ENCODE data around the gene ING1.
"Not testable (repeated sequence)": the region's sequence is repeated elsewhere in the genome, so short reads cannot be mapped to it uniquely, and the experiment has no call there.

ING1 gene

DNA sequence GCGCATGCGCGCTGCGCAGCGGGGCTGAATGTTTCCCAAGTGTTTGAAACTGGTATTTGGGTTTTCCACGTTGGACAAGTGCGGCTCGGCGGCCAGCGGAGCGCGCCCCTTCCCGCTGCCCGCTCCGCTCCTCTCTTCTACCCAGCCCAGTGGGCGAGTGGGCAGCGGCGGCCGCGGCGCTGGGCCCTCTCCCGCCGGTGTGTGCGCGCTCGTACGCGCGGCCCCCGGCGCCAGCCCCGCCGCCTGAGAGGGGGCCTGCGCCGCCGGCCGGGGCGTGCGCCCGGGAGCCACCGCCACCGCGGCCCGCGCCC lies at the start of gene ING1:
TSS of gene ING1 (plus strand) at position 59 of the 311 bp plus-strand sequence. CDS start 450 bp downstream, outside the sequence.
- no peak for DNase-seq

GRCh38 chr13:110664041-110664440 lies 49.5 kb upstream of the ING1 start:
- no peak for DNase-seq

DNA sequence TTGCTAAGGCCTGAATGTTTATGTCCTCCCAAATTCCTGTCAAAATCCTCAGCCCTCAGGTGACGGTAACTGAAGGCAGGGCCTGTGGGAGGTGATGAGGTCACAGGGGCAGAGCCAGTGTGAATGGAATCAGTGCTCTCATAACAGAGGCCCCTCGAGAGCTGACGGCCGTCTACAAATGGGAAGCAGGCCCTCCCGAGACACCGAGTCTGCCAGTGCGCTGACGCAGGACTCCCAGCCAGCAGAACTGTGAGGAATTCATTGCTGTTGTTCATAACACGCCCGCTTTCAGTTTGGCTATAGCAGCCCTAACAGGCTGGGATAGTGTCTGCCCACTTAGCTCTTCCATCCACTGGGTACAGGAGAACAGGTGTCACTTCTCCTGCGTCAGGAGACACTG lies 48.8 kb upstream of the ING1 start:
- no peak for DNase-seq

GRCh38 chr13:110665491-110666254 lies 47.8 kb upstream of the ING1 start:
- DNase-seq, result peak; percentile 15 to 54

DNA sequence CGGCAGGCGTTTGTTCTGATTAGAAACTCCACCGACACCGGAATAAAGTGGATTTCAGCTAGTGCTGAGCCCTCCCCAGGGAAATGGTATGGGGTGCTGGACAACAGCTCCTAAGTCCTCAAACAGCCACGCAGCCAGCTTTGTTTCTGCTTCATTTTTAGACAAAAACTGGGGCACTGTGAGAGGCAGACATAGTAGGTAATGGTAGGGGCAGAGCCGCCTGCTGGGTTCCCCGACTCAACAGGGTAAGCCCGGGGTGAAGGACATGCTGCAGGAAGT lies 47.3 kb upstream of the ING1 start:
- no peak for DNase-seq

- no peak for DNase-seq
Measured at GRCh38 chr13:110669036-110669435, 44.5 kb upstream of the ING1 start.

DNA sequence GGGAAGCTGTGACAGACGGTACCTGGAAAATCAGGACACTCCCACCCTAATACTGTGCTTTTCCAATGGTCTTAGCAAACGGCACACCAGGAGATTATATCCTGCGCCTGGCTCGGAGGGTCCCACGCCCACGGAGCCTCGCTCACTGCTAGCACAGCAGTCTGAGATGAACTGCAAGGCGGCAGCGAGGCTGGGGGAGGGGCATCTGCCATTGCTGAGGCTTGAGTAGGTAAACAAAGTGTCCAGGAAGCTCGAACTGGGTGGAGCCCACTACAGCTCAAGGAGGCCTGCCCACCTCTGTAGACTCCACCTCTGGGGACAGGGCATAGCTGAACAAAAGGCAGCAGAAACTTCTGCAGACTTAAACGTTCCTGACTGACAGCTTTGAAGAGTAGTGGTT lies 43.7 kb upstream of the ING1 start:
- DNase-seq, result not testable (repeated sequence)

DNA sequence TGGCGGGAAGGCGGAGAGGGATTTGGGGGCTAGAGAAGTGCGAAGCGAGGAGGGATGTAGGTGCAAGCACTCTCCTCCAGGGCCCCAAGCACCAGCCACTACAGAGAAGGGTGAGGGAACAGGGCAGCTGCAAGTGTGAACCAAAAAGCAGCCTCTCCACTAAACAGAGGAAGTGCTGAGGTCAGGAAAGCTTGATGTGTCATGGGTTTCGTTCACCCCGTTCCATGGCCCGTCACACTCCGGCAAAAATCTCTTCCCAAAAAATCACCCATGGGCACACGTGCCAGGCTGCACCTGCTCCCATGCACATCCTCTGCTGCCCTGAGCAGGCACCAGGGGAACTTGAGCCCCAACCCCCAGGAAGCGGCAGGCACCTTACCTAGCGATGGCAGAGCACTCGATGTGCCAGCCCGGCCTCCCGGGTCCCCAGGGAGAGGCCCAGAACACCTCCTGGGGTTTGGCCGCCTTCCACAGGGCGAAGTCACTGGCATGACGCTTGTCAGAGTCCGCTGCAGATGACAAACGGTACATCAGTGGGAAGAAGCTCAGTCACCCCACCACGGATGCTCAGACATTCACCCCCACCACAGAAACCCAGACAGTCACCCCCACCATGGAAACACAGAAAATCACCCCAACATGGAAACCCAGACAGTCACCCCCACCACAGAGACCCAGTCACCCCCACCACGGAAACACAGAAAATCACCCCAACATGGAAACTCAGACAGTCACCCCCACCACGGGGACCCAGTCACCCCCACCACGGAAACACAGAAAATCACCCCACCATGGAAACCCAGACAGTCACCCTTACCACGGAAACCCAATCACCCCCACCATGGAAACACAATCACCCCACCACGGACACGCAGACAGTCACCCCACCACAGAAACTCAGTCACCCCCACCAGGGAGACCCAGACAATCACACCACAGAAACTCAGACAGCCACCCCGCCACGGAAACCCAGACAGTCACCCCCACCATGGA lies 36.6 kb upstream of the ING1 start:
- peak; percentile 4 to 55 for DNase-seq

DNA sequence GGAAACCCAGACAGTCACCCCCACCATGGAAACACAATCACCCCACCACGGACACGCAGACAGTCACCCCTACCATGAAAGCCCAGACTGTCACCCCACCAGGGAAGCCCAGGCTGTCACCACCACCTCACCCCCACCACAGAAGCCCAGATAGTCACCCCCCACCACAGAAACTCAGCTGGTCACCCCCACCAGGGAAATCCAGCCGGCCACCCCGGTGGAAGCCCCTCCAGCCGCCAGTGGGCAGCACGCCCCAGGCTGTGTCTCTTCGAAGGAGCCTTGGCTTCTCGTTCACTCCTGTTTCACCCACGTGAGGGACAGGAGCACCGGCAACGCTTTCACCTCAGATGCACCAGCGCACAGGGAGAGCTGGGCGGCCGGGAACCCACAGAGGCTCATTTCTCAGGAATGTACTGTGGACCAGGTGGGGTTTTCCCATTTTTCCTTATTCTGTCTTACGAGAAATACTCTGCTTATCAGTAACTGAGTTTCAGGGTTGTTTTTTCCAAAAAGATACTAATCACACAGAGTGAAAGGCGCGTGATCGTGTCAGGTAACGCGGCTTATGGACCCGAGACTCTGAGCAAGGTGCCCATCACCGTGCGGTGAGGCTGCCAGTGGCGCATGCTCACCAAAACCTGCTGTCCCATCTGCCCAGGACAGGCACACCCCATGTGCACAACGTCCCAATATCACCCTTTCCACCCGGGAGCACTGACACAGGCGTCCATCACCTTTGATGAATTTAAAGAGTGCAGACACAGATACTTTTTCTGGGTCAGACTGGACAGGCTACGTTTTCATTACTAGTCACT lies 35.6 kb upstream of the ING1 start:
- peak in 1 of 2 donors; percentile 8 for DNase-seq

DNA sequence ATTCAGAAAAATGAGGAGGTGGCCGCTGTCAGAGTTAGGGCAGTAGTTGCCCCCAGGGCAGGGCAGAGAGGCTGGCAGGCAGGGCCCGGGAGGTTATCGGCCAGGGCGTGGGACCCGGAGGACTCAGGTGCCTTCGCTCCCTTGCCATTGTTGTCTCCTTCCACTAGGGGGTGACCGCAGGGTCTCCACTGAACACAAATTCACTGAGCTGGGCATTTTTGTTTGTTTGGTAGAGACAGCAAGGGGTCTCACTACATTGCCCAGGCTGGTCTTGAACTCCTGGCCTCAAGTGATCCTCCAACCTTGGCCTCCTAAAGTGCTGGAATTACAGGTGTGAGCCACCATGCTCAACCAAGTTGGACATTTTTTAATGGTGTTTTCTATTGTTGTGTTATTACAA lies 32.6 kb upstream of the ING1 start:
- peak in 1 of 2 donors; percentile 30 for DNase-seq

DNA sequence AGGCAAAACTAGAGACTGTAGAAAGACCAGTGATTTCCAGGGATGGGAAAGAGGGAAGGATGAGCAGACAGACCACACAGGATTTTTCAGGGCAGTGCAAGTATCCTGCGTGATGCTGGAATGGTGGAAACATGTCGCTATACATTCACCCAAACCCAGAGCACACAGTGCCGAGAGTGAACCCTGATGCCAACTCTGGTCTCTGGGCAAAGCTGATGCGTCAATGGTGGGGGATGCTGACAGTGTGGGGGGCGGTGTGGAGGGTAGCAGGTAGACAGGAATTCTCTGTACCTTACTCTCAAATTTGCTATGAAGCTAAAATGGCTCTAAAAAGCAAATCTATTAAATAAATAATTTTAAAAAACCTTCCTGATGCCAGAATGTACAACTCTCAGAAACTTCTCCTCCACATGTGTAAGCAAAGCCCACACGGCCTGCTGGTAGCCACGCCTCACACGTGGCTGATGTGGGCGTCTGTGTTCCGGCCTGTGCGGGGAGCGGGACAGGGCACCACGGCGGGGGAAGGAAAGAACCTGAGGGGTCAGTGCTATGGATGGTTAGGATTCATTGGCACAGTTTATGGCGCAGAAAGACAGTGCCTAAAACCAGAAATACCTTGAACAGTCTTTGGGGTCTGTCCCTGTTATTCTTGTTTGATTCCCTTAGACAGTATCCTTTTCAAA lies 31.5 kb upstream of the ING1 start:
- DNase-seq, result no peak

DNA sequence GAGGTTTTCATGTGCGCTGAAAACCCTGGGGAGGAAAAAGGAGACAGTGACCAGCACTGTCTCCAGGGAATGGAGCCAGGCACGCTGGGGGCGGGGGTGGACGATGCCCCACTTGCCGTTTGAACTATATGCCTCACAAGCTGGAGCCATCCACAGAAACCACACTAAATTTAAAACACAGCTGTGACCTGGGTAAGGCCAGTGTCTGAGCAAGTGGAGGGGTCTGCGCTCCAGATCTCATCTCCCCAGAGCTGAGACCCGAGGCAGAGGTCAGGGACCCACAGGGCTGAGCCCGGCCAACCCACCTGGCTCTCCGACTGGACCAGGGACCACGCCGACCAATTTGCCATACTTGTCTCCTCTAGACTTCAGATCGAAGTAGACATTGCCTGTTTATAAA lies 30.8 kb upstream of the ING1 start:
- no peak for DNase-seq

GRCh38 chr13:110683203-110683883 lies 30.2 kb upstream of the ING1 start:
- DNase-seq, result peak; percentile 23 to 42

- no peak for DNase-seq
Measured at GRCh38 chr13:110683921-110684320, 29.6 kb upstream of the ING1 start.

GRCh38 chr13:110684388-110685056 lies 29.0 kb upstream of the ING1 start:
- DNase-seq, result no peak

- DNase-seq, result no peak
Measured at GRCh38 chr13:110685305-110686020, 28.0 kb upstream of the ING1 start.

GRCh38 chr13:110687736-110688135 lies 25.8 kb upstream of the ING1 start:
- DNase-seq, result no peak

- DNase-seq, result no peak
Measured at GRCh38 chr13:110689041-110689440, 24.5 kb upstream of the ING1 start.

DNA sequence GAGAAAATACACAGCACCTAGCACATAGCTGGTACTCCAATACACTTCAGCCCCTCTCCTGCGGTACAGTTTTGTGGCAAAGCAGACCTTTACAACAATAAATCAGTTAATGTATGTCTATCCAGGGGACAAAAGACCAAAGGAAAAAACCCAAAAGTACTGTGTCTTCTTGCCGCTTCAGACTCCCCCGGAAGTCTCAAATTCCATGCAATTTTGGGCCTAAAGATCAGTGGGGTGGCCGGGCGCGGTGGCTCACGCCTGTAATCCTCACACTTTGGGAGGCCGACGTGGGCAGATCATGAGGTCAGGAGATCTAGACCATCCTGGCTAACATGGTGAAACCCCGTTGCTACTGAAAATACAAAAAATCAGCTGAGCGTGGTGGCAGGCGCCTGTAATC lies 23.8 kb upstream of the ING1 start:
- no peak for DNase-seq

GRCh38 chr13:110690516-110690915 lies 23.0 kb upstream of the ING1 start:
- DNase-seq, result no peak

- DNase-seq, result not testable (repeated sequence)
Measured at GRCh38 chr13:110695774-110696173, 17.7 kb upstream of the ING1 start.
